ENCODE measurements around the gene NBPF4.
"Not testable (repeated sequence)": the region's sequence is repeated elsewhere in the genome, so short reads cannot be mapped to it uniquely, and the experiment has no call there.

NBPF4 gene, protein sequence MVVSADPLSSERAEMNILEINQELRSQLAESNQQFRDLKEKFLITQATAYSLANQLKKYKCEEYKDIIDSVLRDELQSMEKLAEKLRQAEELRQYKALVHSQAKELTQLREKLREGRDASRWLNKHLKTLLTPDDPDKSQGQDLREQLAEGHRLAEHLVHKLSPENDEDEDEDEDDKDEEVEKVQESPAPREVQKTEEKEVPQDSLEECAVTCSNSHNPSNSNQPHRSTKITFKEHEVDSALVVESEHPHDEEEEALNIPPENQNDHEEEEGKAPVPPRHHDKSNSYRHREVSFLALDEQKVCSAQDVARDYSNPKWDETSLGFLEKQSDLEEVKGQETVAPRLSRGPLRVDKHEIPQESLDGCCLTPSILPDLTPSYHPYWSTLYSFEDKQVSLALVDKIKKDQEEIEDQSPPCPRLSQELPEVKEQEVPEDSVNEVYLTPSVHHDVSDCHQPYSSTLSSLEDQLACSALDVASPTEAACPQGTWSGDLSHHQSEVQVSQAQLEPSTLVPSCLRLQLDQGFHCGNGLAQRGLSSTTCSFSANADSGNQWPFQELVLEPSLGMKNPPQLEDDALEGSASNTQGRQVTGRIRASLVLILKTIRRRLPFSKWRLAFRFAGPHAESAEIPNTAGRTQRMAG

DNA sequence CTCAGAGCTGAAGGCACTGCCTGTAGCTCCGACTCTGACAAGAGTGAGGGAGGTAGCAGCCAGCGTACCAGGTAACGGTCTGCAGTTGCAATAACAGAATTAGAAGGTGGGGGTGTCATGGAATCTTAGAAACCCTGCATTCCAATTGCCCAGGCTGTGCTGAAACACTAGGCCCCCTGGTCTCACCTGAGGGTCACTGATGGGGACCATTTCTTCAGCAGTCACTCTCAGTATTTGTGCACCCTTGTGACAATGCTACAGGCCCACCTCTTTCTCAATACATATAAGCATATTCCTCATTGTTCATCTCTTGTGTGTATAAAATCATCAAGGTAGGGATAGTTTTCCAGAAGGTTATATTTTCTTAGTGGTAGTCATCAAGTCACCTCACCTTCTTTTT is at the start of gene NBPF4:
Gene NBPF4, minus strand, starts transcription at position 101 of the 400 bp plus-strand sequence. CDS start 315 bp downstream, outside the sequence.
- H3K27ac Mint-ChIP-seq; H3K4me3 Mint-ChIP-seq; H3K27me3 Mint-ChIP-seq; intact Hi-C loops (cut with micrococcal nuclease); H3K4me1 Mint-ChIP-seq (ENCODE audit: low read depth); H3K36me3 Mint-ChIP-seq (ENCODE audit: low read depth); H3K9me3 Mint-ChIP-seq: not testable (repeated sequence)

DNA sequence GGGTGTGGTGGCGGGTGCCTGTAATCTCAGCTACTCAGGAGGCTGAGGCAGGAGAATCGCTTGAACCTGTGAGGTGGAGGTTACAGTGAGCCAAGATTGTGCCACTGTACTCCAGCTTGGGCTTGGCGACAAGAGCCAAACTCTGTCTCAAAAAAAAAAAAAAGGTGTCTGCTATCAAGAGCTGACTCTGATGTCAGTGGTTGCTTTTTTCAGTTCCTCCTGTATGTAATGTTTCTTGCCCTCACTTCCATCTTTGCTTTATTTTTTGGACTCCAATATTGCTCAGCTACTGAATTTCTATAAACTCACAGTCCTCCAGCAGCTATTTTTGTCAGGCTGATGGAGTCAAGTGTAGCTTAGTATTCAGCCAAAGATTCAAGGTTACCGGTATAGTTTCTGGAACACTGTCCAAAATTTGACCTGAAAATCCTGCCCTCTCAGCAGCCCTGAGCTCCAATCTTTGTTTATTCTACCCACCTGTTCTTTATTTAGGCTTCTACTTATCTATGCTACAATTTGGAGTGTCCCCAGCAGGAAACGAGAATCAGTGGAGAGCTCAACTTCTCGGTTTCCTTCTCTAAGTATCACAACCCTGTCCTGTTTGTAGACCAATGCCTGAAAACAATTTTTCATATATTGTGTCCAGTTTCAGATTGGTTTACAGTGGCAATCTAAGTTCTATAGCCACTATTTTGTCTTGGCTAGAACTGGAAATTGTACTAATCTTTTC is 38.8 kb upstream of the NBPF4 start:
- intact Hi-C loops (cut with micrococcal nuclease); H3K27ac Mint-ChIP-seq; H3K36me3 Mint-ChIP-seq (ENCODE audit: low read depth); H3K9me3 Mint-ChIP-seq; H3K4me3 Mint-ChIP-seq; H3K27me3 Mint-ChIP-seq; H3K4me1 Mint-ChIP-seq (ENCODE audit: low read depth): not testable (repeated sequence)

GRCh38 chr1:108272485-108273327 is 28.8 kb upstream of the NBPF4 start:
- H3K36me3 Mint-ChIP-seq (ENCODE audit: low read depth); intact Hi-C loops (cut with micrococcal nuclease); H3K27ac Mint-ChIP-seq; H3K27me3 Mint-ChIP-seq; H3K9me3 Mint-ChIP-seq; H3K4me3 Mint-ChIP-seq; H3K4me1 Mint-ChIP-seq (ENCODE audit: low read depth): not testable (repeated sequence)

DNA sequence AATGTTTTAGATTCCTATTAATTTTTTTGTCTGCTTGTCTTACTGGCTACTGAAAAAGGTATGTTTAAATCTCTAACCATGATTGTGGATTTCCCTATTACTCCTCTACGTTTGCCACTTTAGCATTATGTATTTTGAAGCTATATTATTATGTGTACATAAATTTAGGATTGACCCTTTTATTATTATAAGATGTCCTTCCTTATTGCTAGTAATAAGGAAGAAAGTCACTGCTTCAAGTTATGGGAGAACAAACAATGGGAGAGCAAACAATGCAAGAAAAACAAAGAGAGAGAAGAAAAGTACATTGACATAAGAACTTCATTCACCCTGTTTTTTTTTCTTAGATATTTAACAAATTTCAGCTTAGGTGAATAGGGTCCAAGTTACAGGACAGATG is 23.2 kb upstream of the NBPF4 start:
- H3K27ac Mint-ChIP-seq; H3K4me3 Mint-ChIP-seq; H3K4me1 Mint-ChIP-seq (ENCODE audit: low read depth); H3K27me3 Mint-ChIP-seq; H3K36me3 Mint-ChIP-seq (ENCODE audit: low read depth); H3K9me3 Mint-ChIP-seq; intact Hi-C loops (cut with micrococcal nuclease): not testable (repeated sequence)

DNA sequence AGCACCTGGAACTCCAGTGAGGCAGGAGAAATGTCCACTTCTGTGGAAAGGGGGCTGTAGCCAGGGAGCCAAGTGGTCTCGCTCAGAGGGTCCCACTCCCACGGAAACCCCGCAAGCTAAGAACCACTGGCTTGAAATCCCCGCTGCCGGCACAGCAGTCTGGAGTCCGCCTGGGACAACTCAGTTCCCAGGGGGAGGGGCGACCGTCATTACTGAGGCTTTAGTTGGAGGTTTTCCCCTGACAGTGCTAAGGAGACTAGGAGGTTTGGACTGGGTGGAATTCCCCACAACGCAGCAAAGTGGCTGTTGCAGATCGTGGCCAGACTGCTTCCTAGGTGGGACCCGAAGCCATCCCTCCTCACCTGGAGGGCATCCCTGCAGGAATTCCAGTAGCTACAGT is 18.1 kb upstream of the NBPF4 start:
- H3K4me1 Mint-ChIP-seq (ENCODE audit: low read depth); H3K36me3 Mint-ChIP-seq (ENCODE audit: low read depth); H3K27ac Mint-ChIP-seq; H3K27me3 Mint-ChIP-seq; H3K9me3 Mint-ChIP-seq; intact Hi-C loops (cut with micrococcal nuclease); H3K4me3 Mint-ChIP-seq: not testable (repeated sequence)

DNA sequence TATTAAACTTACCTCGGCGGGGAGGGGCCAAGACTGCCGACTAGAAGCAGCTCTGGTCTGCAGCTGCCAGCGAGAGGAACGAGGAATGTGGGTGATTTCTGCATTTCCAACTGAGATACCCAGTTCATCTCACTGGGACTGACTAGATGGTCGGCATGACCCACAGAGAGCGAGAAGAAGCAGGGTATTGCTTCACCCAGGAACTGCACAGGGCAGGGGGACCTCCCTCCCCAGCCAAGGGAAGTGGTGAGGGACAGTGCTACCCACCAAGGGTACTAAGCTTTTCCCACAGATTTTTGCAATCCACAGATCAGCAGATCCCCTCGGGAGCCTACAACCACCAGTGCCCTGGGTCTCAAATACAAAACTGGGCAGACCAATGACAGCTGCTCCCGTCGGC is 17.6 kb upstream of the NBPF4 start:
- H3K4me3 Mint-ChIP-seq; H3K27ac Mint-ChIP-seq; H3K4me1 Mint-ChIP-seq (ENCODE audit: low read depth); intact Hi-C loops (cut with micrococcal nuclease); H3K27me3 Mint-ChIP-seq; H3K36me3 Mint-ChIP-seq (ENCODE audit: low read depth); H3K9me3 Mint-ChIP-seq: not testable (repeated sequence)

DNA sequence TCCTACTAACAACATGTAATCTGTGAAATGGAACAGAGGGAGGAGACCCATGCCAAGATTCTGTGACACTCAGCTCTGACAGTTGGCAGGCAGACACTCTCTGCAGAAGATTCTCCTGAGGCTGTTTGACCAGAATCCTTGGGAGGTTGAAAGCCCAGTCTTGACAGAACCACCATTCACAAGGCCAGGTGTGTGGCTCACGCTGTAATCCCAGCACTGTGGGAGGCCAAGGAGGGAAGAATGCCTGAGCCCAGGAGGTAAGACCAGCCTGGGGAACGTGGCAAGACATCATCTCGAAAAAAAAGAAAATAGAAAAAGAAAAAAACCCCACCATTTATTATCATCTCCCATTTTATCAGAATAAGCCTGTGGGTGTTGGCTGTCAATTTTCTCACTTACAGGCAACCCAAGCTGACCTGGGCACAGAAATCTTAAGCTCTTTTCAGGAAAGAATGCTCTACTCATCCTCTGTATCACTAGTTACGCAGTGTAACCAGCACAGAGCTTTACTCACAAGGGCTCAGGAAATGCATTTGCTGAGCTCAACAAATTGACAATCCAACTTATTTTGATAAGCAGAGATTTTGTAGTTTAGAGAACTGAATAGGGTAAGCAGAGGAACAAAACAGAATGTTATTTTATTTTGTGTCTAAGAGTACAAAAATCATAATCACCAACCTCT is 16.8 kb upstream of the NBPF4 start:
- intact Hi-C loops (cut with micrococcal nuclease); H3K9me3 Mint-ChIP-seq; H3K27ac Mint-ChIP-seq; H3K36me3 Mint-ChIP-seq (ENCODE audit: low read depth); H3K4me1 Mint-ChIP-seq (ENCODE audit: low read depth); H3K27me3 Mint-ChIP-seq; H3K4me3 Mint-ChIP-seq: not testable (repeated sequence)

DNA sequence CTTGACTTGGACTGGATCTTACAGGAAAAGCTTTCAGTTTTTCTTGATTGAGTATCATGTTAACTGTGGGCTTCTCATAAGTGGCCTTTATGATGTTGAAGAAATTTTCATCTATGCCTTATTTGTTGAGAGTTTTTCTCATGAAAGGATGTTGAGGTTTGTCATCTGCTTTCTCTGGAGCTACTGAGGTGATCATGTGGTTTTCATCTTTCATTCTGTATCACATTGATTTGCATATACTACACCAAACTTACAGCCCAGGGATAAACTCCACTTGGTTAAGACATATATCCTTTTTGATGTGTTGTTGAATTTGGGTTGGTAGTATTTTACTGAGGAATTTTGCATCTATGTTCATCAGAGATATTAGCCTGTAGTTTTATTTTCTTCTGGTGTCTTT is 11.6 kb upstream of the NBPF4 start:
- H3K27ac Mint-ChIP-seq; H3K27me3 Mint-ChIP-seq; H3K4me3 Mint-ChIP-seq; H3K9me3 Mint-ChIP-seq; H3K36me3 Mint-ChIP-seq (ENCODE audit: low read depth); H3K4me1 Mint-ChIP-seq (ENCODE audit: low read depth); intact Hi-C loops (cut with micrococcal nuclease): not testable (repeated sequence)

DNA sequence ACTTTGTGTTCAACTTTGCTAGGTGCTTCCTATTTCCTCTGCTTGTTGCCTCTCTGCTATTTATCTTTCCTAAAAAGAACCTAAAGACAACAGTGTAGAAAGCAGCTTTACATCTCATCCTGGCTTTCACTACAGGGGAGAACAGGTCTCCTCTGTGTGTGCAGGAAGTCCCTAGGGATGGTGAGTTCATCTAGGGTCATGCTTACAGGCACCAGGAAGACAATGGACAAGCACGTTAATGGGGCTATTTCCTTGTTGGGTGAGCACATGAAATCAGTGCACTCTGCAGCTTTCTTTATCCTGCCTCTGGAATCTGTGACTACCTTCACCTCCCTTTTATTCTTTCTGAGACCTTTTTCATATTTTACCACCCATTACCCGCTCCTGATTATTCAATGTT is 4.5 kb downstream of the NBPF4 start:
- H3K36me3 Mint-ChIP-seq (ENCODE audit: low read depth), result not testable (repeated sequence)

GRCh38 chr1:108235308-108235707 is 8.6 kb downstream of the NBPF4 start:
- intact Hi-C loops (cut with micrococcal nuclease); H3K9me3 Mint-ChIP-seq; H3K4me1 Mint-ChIP-seq (ENCODE audit: low read depth); H3K36me3 Mint-ChIP-seq (ENCODE audit: low read depth); H3K4me3 Mint-ChIP-seq; H3K27ac Mint-ChIP-seq; H3K27me3 Mint-ChIP-seq: not testable (repeated sequence)

More for the DNA sequence above, 4.5 kb downstream of the NBPF4 start:
- H3K27ac Mint-ChIP-seq; H3K27me3 Mint-ChIP-seq; intact Hi-C loops (cut with micrococcal nuclease); H3K4me3 Mint-ChIP-seq; H3K9me3 Mint-ChIP-seq; H3K4me1 Mint-ChIP-seq (ENCODE audit: low read depth): not testable (repeated sequence)

- H3K27me3 Mint-ChIP-seq, H3K9me3 Mint-ChIP-seq: not testable (repeated sequence)
Observed at GRCh38 chr1:108232183-108232582, 11.7 kb downstream of the NBPF4 start.

GRCh38 chr1:108229976-108230375 is 13.9 kb downstream of the NBPF4 start:
- H3K27me3 Mint-ChIP-seq; H3K27ac Mint-ChIP-seq; H3K4me1 Mint-ChIP-seq (ENCODE audit: low read depth); H3K9me3 Mint-ChIP-seq; H3K36me3 Mint-ChIP-seq (ENCODE audit: low read depth); intact Hi-C loops (cut with micrococcal nuclease); H3K4me3 Mint-ChIP-seq: not testable (repeated sequence)

More at GRCh38 chr1:108232183-108232582, 11.7 kb downstream of the NBPF4 start:
- H3K4me1 Mint-ChIP-seq (ENCODE audit: low read depth); intact Hi-C loops (cut with micrococcal nuclease); H3K27ac Mint-ChIP-seq; H3K36me3 Mint-ChIP-seq (ENCODE audit: low read depth); H3K4me3 Mint-ChIP-seq: not testable (repeated sequence)

GRCh38 chr1:108227772-108228171 is 16.1 kb downstream of the NBPF4 start:
- H3K36me3 Mint-ChIP-seq (ENCODE audit: low read depth); H3K4me1 Mint-ChIP-seq (ENCODE audit: low read depth); H3K27me3 Mint-ChIP-seq; H3K27ac Mint-ChIP-seq; H3K4me3 Mint-ChIP-seq; H3K9me3 Mint-ChIP-seq; intact Hi-C loops (cut with micrococcal nuclease): not testable (repeated sequence)

Measured in dendritic cell treated with granulocyte-macrophage colony-stimulating factor and Interleukin-4, amounts not matched to agents 40 ng/mL and 50 ng/mL, for 4 days (primary cell).